Right lobe of liver (tissue), 4 donors: Measurements from ENCODE around the gene NKAIN2.

Source experiments
- POLR2A ChIP-seq: fragments of 450-650 bp; IDR thresholded peaks from one replicate; pipeline ENCODE4 v1.6.1; 2017; ENCODE audit warnings: antibody characterized with exemption, mild to moderate bottlenecking
- TF ChIP-seq, protein P1 (sequence below), 4 donors: fragments of 200-600 bp in 3 of 4; fragments of 450-650 bp in 1 of 4; IDR thresholded peaks; one replicate each; pipeline versions ENCODE4 v1.5.1 to v1.8.0; 2016 to 2022; ENCODE audit warnings: antibody characterized with exemption in 4 of 4, mild to moderate bottlenecking in 2 of 4
- donor health status: DM: no; HTN: no; CAD: no.
- donor health status: DM: no; HTN: no; CAD: no.
- donor health status: DM: no; HTN: yes; CAD: no.

DNA sequence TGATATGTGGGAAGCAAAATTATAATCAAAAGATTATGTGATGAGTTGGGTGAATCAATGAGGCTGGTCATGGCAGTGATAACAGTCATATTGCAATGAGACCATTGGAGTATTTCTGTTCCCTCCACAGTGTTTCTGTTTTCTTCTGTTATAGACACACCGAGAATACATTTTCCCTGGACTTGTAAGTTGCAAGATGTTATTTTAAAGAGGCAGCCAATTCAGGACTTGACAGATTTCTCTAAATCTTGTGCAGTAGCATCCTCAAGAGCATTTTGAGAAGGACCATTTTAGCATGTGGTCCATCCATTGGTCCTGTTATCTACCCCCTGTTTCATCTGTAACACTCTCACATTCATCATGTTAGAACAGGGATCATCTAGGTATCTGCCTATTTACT is 55.6 kb downstream of the NKAIN2 start:
- TF ChIP-seq, protein P1, sequence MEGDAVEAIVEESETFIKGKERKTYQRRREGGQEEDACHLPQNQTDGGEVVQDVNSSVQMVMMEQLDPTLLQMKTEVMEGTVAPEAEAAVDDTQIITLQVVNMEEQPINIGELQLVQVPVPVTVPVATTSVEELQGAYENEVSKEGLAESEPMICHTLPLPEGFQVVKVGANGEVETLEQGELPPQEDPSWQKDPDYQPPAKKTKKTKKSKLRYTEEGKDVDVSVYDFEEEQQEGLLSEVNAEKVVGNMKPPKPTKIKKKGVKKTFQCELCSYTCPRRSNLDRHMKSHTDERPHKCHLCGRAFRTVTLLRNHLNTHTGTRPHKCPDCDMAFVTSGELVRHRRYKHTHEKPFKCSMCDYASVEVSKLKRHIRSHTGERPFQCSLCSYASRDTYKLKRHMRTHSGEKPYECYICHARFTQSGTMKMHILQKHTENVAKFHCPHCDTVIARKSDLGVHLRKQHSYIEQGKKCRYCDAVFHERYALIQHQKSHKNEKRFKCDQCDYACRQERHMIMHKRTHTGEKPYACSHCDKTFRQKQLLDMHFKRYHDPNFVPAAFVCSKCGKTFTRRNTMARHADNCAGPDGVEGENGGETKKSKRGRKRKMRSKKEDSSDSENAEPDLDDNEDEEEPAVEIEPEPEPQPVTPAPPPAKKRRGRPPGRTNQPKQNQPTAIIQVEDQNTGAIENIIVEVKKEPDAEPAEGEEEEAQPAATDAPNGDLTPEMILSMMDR (IDR thresholded peaks at IDR 0.05): no peak
- no peak for TF ChIP-seq POLR2A
